ENCODE results near the gene SLC2A1. TPM values are rescaled to one million over a fixed set of nuclear protein-coding genes. Genes with fewer than 3 reads are reported as not detected.

SLC2A1 gene
- total and polyA plus RNA-seq, 2 of the 13 experiments (the other 11 are each of a cell fraction or from before 2014, with no cell fraction given), result 125 to 423 TPM

DNA sequence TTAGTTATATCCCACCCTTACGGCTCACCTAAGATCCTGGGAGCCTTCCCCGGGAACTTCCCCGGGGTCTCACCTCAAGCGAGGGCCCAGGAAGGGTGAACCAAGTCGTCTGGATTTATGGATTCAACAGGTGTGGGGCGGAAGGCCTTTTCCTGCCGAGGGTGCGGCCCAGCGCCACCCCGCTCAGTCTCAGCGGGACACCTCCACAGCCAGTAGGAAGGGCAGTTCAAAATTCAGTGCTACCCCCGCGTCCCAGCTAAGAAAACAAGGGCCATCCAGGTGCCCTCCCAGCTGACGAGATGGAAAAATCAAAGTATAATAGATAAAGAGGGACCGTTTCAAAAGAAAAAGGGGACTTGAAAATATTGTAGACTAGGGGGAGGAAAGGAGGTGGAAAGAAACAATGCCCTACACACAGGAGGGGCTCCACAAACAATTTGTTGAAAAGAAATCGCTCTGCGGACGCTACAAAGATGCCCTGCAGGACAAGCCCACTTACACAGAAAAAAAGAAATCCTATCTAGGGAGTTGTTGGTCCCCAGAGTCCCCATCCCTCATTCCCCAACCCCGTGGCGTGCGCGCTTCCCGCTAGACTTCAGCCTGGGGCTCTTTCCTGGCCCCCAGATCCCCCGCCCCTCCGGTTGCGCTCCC lies 1.3 kb downstream of the SLC2A1 start:
- no TSS peak for BruUV-seq (replicated peaks)
- in situ Hi-C loops (cut with HindIII; ENCODE audit: extremely low pct_ligation_motif_present, low pct_unique_long_range_greater_than_20kb), result loop anchor here (5.0 kb wide), 1 partner anchor 115 kb away; no protein-coding TSS in a partner anchor
- Histone ChIP-seq H3K4me1 (ENCODE audit: insufficient read depth, low read length) (peaks cover 68% of the 10 kb centered on the region), H3K79me2 (ENCODE audit: insufficient read depth, low read length) (peaks cover 82% of the 10 kb centered on the region), H3K4me3 (replicated peaks in 1 of 3; ENCODE audit: insufficient read depth in 1 of 3, low read depth in 2 of 3, low read length in 3 of 3) (peak overlapping the region; percentile 93 to 97 (median 97)), H2AFZ (ENCODE audit: low read length) (no peak overlapping the region), H3K9ac (ENCODE audit: insufficient read depth, low read depth, low read length) (peak overlapping the region; percentile 88), H3K27ac (ENCODE audit: extremely low read length, insufficient read depth, low read length) (peak overlapping the region; percentile 80), H3K27me3 (ENCODE audit: control insufficient read depth in 1 of 2, insufficient read depth in 2 of 2, low read length in 2 of 2) (no peaks in the 10 kb centered on the region; a peak in 1 of 5 replicates), H3K36me3 (replicated peaks in 1 of 2; ENCODE audit: control insufficient read depth in 1 of 2, insufficient read depth in 2 of 2, low read length in 2 of 2) (peaks cover 30 to 42% of the 10 kb centered on the region in 2 experiments), H3K4me2 (ENCODE audit: low read depth, low read length) (peak overlapping the region; percentile 93), H4K20me1 (ENCODE audit: insufficient read depth, low read length) (peaks cover 55% of the 10 kb centered on the region), H3K9me3 (ENCODE audit: low read length) (no peaks in the 10 kb centered on the region)
- FAIRE-seq, result no peak
- no peak for DNase-seq (ENCODE audit: low spot score)
- CTCF ChIA-PET (ENCODE audit: low intra/inter-chr PET ratio, low total read pairs), result no interaction called here
- intact Hi-C loops (cut with micrococcal nuclease; ENCODE audit: unreplicated experiment), result loop anchor here (5.0 to 10.0 kb wide), 2 partner anchors 35 to 47 kb away; no protein-coding TSS in a partner anchor
- POLR2A ChIA-PET, result interaction anchor here (1.1 to 1.8 kb wide), 4 partner anchors 18 to 111 kb away, joined by 3 to 7 read pairs (median 4); partner anchors contain the start of gene ZNF691
- no peak for ATAC-seq
- WGBS (ENCODE audit: low lambda C conversion rate), result under 1% methylated on average over 15 of the region's 26 CpGs
- peak; percentile 65; the same call in 1 of the 2 replicates for TF ChIP-seq ZNF879 (CRISPR knock-in tag; IDR thresholded peaks at IDR 0.05)
- no peak for TF ChIP-seq RARG (CRISPR knock-in tag; IDR thresholded peaks at IDR 0.05; ENCODE audit: low read depth)
- TF ChIP-seq, protein P1, sequence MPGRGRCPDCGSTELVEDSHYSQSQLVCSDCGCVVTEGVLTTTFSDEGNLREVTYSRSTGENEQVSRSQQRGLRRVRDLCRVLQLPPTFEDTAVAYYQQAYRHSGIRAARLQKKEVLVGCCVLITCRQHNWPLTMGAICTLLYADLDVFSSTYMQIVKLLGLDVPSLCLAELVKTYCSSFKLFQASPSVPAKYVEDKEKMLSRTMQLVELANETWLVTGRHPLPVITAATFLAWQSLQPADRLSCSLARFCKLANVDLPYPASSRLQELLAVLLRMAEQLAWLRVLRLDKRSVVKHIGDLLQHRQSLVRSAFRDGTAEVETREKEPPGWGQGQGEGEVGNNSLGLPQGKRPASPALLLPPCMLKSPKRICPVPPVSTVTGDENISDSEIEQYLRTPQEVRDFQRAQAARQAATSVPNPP (CRISPR knock-in tag; IDR thresholded peaks at IDR 0.05), result no peak
- 0 out of 2 replicates have a peak, but pooled peaks have one; percentile 8 for TF ChIP-seq ZNF850 (CRISPR knock-in tag; conservative IDR thresholded peaks at IDR 0.05)
- peak; percentile 26 for TF ChIP-seq ASH2L (IDR thresholded peaks at IDR 0.05; ENCODE audit: insufficient read length, low read depth, low read length)
- TF ChIP-seq, protein P2, sequence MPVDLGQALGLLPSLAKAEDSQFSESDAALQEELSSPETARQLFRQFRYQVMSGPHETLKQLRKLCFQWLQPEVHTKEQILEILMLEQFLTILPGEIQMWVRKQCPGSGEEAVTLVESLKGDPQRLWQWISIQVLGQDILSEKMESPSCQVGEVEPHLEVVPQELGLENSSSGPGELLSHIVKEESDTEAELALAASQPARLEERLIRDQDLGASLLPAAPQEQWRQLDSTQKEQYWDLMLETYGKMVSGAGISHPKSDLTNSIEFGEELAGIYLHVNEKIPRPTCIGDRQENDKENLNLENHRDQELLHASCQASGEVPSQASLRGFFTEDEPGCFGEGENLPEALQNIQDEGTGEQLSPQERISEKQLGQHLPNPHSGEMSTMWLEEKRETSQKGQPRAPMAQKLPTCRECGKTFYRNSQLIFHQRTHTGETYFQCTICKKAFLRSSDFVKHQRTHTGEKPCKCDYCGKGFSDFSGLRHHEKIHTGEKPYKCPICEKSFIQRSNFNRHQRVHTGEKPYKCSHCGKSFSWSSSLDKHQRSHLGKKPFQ (CRISPR knock-in tag; IDR thresholded peaks at IDR 0.05; ENCODE audit: insufficient replicate concordance), result peak; percentile 11
- TF ChIP-seq ZIK1 (CRISPR knock-in tag; IDR thresholded peaks at IDR 0.05; ENCODE audit: borderline replicate concordance, low read depth), result no peak
- TF ChIP-seq, protein P3, sequence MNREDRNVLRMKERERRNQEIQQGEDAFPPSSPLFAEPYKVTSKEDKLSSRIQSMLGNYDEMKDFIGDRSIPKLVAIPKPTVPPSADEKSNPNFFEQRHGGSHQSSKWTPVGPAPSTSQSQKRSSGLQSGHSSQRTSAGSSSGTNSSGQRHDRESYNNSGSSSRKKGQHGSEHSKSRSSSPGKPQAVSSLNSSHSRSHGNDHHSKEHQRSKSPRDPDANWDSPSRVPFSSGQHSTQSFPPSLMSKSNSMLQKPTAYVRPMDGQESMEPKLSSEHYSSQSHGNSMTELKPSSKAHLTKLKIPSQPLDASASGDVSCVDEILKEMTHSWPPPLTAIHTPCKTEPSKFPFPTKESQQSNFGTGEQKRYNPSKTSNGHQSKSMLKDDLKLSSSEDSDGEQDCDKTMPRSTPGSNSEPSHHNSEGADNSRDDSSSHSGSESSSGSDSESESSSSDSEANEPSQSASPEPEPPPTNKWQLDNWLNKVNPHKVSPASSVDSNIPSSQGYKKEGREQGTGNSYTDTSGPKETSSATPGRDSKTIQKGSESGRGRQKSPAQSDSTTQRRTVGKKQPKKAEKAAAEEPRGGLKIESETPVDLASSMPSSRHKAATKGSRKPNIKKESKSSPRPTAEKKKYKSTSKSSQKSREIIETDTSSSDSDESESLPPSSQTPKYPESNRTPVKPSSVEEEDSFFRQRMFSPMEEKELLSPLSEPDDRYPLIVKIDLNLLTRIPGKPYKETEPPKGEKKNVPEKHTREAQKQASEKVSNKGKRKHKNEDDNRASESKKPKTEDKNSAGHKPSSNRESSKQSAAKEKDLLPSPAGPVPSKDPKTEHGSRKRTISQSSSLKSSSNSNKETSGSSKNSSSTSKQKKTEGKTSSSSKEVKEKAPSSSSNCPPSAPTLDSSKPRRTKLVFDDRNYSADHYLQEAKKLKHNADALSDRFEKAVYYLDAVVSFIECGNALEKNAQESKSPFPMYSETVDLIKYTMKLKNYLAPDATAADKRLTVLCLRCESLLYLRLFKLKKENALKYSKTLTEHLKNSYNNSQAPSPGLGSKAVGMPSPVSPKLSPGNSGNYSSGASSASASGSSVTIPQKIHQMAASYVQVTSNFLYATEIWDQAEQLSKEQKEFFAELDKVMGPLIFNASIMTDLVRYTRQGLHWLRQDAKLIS (CRISPR knock-in tag; IDR thresholded peaks at IDR 0.05), result peak; percentile 87; the same call in 1 of the 2 replicates
- TF ChIP-seq ZMAT3 (CRISPR knock-in tag; conservative IDR thresholded peaks at IDR 0.05), result 0 out of 2 replicates have a peak, but pooled peaks have one; percentile 38
- TF ChIP-seq, protein P4, sequence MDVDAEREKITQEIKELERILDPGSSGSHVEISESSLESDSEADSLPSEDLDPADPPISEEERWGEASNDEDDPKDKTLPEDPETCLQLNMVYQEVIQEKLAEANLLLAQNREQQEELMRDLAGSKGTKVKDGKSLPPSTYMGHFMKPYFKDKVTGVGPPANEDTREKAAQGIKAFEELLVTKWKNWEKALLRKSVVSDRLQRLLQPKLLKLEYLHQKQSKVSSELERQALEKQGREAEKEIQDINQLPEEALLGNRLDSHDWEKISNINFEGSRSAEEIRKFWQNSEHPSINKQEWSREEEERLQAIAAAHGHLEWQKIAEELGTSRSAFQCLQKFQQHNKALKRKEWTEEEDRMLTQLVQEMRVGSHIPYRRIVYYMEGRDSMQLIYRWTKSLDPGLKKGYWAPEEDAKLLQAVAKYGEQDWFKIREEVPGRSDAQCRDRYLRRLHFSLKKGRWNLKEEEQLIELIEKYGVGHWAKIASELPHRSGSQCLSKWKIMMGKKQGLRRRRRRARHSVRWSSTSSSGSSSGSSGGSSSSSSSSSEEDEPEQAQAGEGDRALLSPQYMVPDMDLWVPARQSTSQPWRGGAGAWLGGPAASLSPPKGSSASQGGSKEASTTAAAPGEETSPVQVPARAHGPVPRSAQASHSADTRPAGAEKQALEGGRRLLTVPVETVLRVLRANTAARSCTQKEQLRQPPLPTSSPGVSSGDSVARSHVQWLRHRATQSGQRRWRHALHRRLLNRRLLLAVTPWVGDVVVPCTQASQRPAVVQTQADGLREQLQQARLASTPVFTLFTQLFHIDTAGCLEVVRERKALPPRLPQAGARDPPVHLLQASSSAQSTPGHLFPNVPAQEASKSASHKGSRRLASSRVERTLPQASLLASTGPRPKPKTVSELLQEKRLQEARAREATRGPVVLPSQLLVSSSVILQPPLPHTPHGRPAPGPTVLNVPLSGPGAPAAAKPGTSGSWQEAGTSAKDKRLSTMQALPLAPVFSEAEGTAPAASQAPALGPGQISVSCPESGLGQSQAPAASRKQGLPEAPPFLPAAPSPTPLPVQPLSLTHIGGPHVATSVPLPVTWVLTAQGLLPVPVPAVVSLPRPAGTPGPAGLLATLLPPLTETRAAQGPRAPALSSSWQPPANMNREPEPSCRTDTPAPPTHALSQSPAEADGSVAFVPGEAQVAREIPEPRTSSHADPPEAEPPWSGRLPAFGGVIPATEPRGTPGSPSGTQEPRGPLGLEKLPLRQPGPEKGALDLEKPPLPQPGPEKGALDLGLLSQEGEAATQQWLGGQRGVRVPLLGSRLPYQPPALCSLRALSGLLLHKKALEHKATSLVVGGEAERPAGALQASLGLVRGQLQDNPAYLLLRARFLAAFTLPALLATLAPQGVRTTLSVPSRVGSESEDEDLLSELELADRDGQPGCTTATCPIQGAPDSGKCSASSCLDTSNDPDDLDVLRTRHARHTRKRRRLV (CRISPR knock-in tag; IDR thresholded peaks at IDR 0.05), result 0 out of 2 replicates have a peak, but pooled peaks have one; percentile 31
